ENCODE results near the gene DNAH2.

DNA sequence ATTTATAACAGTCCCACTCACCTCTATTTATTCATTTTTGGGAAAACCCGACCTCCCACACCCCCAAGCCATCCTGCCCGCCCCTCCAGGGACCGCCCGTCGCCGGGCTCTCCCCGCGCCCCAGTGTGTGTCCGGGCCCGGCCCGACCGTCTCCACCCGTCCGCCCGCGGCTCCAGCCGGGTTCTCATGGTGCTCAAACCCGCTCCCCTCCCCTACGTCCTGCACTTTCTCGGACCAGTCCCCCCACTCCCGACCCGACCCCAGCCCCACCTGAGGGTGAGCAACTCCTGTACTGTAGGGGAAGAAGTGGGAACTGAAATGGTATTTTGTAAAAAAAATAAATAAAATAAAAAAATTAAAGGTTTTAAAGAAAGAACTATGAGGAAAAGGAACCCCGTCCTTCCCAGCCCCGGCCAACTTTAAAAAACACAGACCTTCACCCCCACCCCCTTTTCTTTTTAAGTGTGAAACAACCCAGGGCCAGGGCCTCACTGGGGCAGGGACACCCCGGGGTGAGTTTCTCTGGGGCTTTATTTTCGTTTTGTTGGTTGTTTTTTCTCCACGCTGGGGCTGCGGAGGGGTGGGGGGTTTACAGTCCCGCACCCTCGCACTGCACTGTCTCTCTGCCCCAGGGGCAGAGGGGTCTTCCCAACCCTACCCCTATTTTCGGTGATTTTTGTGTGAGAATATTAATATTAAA, 136.7 kb downstream of the DNAH2 start:
- TF ChIP-seq, protein P1, sequence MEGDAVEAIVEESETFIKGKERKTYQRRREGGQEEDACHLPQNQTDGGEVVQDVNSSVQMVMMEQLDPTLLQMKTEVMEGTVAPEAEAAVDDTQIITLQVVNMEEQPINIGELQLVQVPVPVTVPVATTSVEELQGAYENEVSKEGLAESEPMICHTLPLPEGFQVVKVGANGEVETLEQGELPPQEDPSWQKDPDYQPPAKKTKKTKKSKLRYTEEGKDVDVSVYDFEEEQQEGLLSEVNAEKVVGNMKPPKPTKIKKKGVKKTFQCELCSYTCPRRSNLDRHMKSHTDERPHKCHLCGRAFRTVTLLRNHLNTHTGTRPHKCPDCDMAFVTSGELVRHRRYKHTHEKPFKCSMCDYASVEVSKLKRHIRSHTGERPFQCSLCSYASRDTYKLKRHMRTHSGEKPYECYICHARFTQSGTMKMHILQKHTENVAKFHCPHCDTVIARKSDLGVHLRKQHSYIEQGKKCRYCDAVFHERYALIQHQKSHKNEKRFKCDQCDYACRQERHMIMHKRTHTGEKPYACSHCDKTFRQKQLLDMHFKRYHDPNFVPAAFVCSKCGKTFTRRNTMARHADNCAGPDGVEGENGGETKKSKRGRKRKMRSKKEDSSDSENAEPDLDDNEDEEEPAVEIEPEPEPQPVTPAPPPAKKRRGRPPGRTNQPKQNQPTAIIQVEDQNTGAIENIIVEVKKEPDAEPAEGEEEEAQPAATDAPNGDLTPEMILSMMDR (IDR thresholded peaks at IDR 0.05) = no peak
- TF ChIP-seq POLR2A (IDR thresholded peaks at IDR 0.05) = no peak

Measured in testis (tissue), 2 donors.